Smooth muscle cell (in vitro differentiated cells): Measurements from ENCODE around the gene DCPS. TPM values are rescaled to one million over a fixed set of nuclear protein-coding genes. Genes with fewer than 3 reads are reported as not detected.
"Not testable (repeated sequence)": the region's sequence is repeated elsewhere in the genome, so short reads cannot be mapped to it uniquely, and the experiment has no call there.

Experiments used
- DNase-seq: peaks from one replicate; lab custom pipeline; 2025; ENCODE audit not compliant: unreplicated experiment; lab: John Stamatoyannopoulos, UW
- H2AFZ ChIP-seq: fragments of 200-600 bp; sonication (generic); 2 replicates; pipeline ENCODE4 v1.6.0; 2016; ENCODE audit warnings: antibody characterized with exemption, low read depth, mild to moderate bottlenecking
- H3F3A ChIP-seq: fragments of 200-600 bp; sonication (generic); 2 replicates; pipeline ENCODE4 v1.6.0; 2017; ENCODE audit warnings: antibody characterized with exemption, low read depth
- H3K27ac ChIP-seq: fragments of 200-600 bp; sonication (generic); 2 replicates; pipeline ENCODE4 v1.5.1; 2016; ENCODE audit warnings: low read depth, mild to moderate bottlenecking
- H3K27me3 ChIP-seq: fragments of 200-600 bp; sonication (generic); 2 replicates; pipeline ENCODE4 v1.6.1; 2016; ENCODE audit warnings: low read depth, mild to moderate bottlenecking
- H3K36me3 ChIP-seq: fragments of 200-600 bp; sonication (generic); 2 replicates; pipeline ENCODE4 v1.5.1; 2016; ENCODE audit warnings: low read depth
- H3K4me1 ChIP-seq: fragments of 200-600 bp; sonication (generic); 2 replicates; pipeline ENCODE4 v1.5.1; 2016; ENCODE audit warnings: low read depth
- H3K4me2 ChIP-seq: fragments of 200-600 bp; sonication (generic); 2 replicates; pipeline ENCODE4 v1.6.0; 2016; ENCODE audit warnings: mild to moderate bottlenecking
- H3K4me3 ChIP-seq: fragments of 200-600 bp; sonication (generic); 2 replicates; pipeline ENCODE4 v1.5.1; 2016; ENCODE audit warnings: mild to moderate bottlenecking
- H3K79me2 ChIP-seq: fragments of 200-600 bp; sonication (generic); 2 replicates; pipeline ENCODE4 v1.6.0; 2016; ENCODE audit warnings: low read depth, mild to moderate bottlenecking
- H3K9ac ChIP-seq: fragments of 200-600 bp; sonication (generic); 2 replicates; pipeline ENCODE4 v1.6.0; 2016; ENCODE audit warnings: low read depth
- H3K9me3 ChIP-seq: fragments of 200-600 bp; sonication (generic); replicated peaks from 2 replicates; pipeline ENCODE4 v1.5.1; 2016; ENCODE audit warnings: low read depth
- H4K20me1 ChIP-seq: fragments of 200-600 bp; sonication (generic); 2 replicates; pipeline ENCODE4 v1.6.0; 2016; ENCODE audit warnings: low read depth
- CTCF ChIP-seq: fragments of 200-600 bp; sonication (generic); IDR thresholded peaks from 2 replicates; pipeline ENCODE4 v1.5.1; 2017; ENCODE audit warnings: borderline replicate concordance, mild to moderate bottlenecking, antibody characterized with exemption; ENCODE audit not compliant: insufficient read depth, poor library complexity, severe bottlenecking
- WGBS: methylation state at CpG from one replicate; pipeline ENCODE4 v1.1.7; 2016; ENCODE audit warnings: low lambda C conversion rate; 5-methylcytosine and 5-hydroxymethylcytosine counted together
- polyA plus RNA-seq: library from polyadenylated mRNA; unstranded; fragments of >200 nt; fragmentation: Nextera tagmentation; extraction: Ambion mirVana; gene quantifications from 2 replicates; pipeline ENCODE4 v1.2.1, GENCODE V29; 2016
- total RNA-seq: library from RNA; depleted of rRNA; stranded (reverse); fragments of >200 nt; gene quantifications from 2 replicates; pipeline ENCODE4 v1.2.3, GENCODE V29; 2014

DCPS gene
- total and polyA plus RNA-seq, 2 experiments from 2014 or later, result 19.0 to 25.4 TPM

- no peaks in the 10 kb centered on the region for H3K36me3 ChIP-seq
- no peak for TF ChIP-seq CTCF
- H3K4me1 ChIP-seq, result no peaks in the 10 kb centered on the region
- H3K27me3 ChIP-seq, result no peaks in the 10 kb centered on the region
- H3F3A ChIP-seq, result no peaks in the 10 kb centered on the region
- H3K4me3 ChIP-seq, result no peak overlapping the region
- no peaks in the 10 kb centered on the region for H3K9me3 ChIP-seq
- peaks cover 87% of the 10 kb centered on the region for H4K20me1 ChIP-seq
- no peak for DNase-seq
- H2AFZ ChIP-seq, result no peak overlapping the region
- WGBS, result 96% methylated on average over 7 of the region's 7 CpGs
- H3K27ac ChIP-seq, result no peak overlapping the region
- H3K9ac ChIP-seq, result no peak overlapping the region
- H3K4me2 ChIP-seq, result no peak overlapping the region
- peaks cover 83% of the 10 kb centered on the region for H3K79me2 ChIP-seq
Measured at GRCh38 chr11:126375726-126376125, 71.9 kb downstream of the DCPS start.

- peaks cover 71% of the 10 kb centered on the region for H4K20me1 ChIP-seq
- no peak for TF ChIP-seq CTCF
- H3K36me3 ChIP-seq, result no peaks in the 10 kb centered on the region
- WGBS, result 90% methylated on average over 4 of the region's 4 CpGs
- no peaks in the 10 kb centered on the region for H3K27me3 ChIP-seq
- no peaks in the 10 kb centered on the region for H3F3A ChIP-seq
- no peak for DNase-seq
- peaks cover 3% of the 10 kb centered on the region for H3K4me1 ChIP-seq
- H3K27ac ChIP-seq, result no peak overlapping the region
- no peak overlapping the region for H3K4me2 ChIP-seq
- H2AFZ ChIP-seq, result no peak overlapping the region
- no peak overlapping the region for H3K9ac ChIP-seq
- no peak overlapping the region for H3K4me3 ChIP-seq
- H3K79me2 ChIP-seq, result peaks cover 61% of the 10 kb centered on the region
- H3K9me3 ChIP-seq, result no peaks in the 10 kb centered on the region
Measured at GRCh38 chr11:126378763-126379162, 74.9 kb downstream of the DCPS start.

GRCh38 chr11:126380909-126381308, 77.0 kb downstream of the DCPS start:
- H3K4me2 ChIP-seq, result no peak overlapping the region
- H3K4me3 ChIP-seq, result no peak overlapping the region
- no peak for DNase-seq
- H3K27ac ChIP-seq, result no peak overlapping the region
- H2AFZ ChIP-seq, result no peak overlapping the region
- peaks cover 77% of the 10 kb centered on the region for H4K20me1 ChIP-seq
- no peaks in the 10 kb centered on the region for H3K27me3 ChIP-seq
- H3K9ac ChIP-seq, result no peak overlapping the region
- WGBS, result 92% methylated on average over 4 of the region's 4 CpGs
- H3K79me2 ChIP-seq, result peaks cover 67% of the 10 kb centered on the region
- no peaks in the 10 kb centered on the region for H3K9me3 ChIP-seq
- peaks cover 3% of the 10 kb centered on the region for H3K4me1 ChIP-seq
- TF ChIP-seq CTCF, result no peak
- no peaks in the 10 kb centered on the region for H3K36me3 ChIP-seq
- no peaks in the 10 kb centered on the region for H3F3A ChIP-seq

GRCh38 chr11:126381960-126382359, 78.1 kb downstream of the DCPS start:
- not testable (repeated sequence) for H3K9ac ChIP-seq, H3K9me3 ChIP-seq, H3K4me1 ChIP-seq, H3K4me2 ChIP-seq, H3K27me3 ChIP-seq, DNase-seq, H3K36me3 ChIP-seq, H2AFZ ChIP-seq, H3F3A ChIP-seq, H3K4me3 ChIP-seq, H3K27ac ChIP-seq
- 100% methylated on average over 1 of the region's 10 CpGs for WGBS
- Histone ChIP-seq H4K20me1 (peaks cover 77% of the 10 kb centered on the region), H3K79me2 (peaks cover 62% of the 10 kb centered on the region)

- not testable (repeated sequence) for H3K36me3 ChIP-seq, H3K27me3 ChIP-seq, H3K27ac ChIP-seq, DNase-seq, H3K9ac ChIP-seq, H3K4me1 ChIP-seq, H3K9me3 ChIP-seq, H3F3A ChIP-seq, H3K4me3 ChIP-seq, H3K4me2 ChIP-seq, H2AFZ ChIP-seq
- peaks cover 61% of the 10 kb centered on the region for H3K79me2 ChIP-seq
- WGBS, result 81% methylated on average over 4 of the region's 4 CpGs
- peaks cover 77% of the 10 kb centered on the region for H4K20me1 ChIP-seq
Measured at GRCh38 chr11:126382641-126383040, 78.8 kb downstream of the DCPS start.
